NCI-H2029 (cell line): Measurements from ENCODE around the gene MAF.

Experiments
- DNase-seq: peaks from one replicate; lab custom pipeline; 2025; lab: John Stamatoyannopoulos, UW

MAF gene

GRCh38 chr16:79600638-79601091, at the start of gene MAF:
Gene MAF, minus strand, starts transcription at chr16:79600737. Its CDS starts 835 bp downstream, at chr16:79599902.
- DNase-seq = peak; percentile 53

- no peak for DNase-seq
Measured at GRCh38 chr16:79648826-79649225, 48.3 kb upstream of the MAF start.

GRCh38 chr16:79647586-79647985, 47.0 kb upstream of the MAF start:
- DNase-seq = no peak

- DNase-seq = no peak
Measured at GRCh38 chr16:79645701-79646100, 45.2 kb upstream of the MAF start.

GRCh38 chr16:79644971-79645667, 44.6 kb upstream of the MAF start:
- no peak for DNase-seq

GRCh38 chr16:79642652-79643051, 42.1 kb upstream of the MAF start:
- DNase-seq = no peak

GRCh38 chr16:79640513-79641360, 40.2 kb upstream of the MAF start:
- no peak for DNase-seq

- DNase-seq = no peak
Measured at GRCh38 chr16:79639576-79640311, 39.2 kb upstream of the MAF start.

- no peak for DNase-seq
Measured at GRCh38 chr16:79638386-79638785, 37.8 kb upstream of the MAF start.

GRCh38 chr16:79635488-79635887, 35.0 kb upstream of the MAF start:
- no peak for DNase-seq

- DNase-seq = no peak
Measured at GRCh38 chr16:79634298-79634697, 33.8 kb upstream of the MAF start.

GRCh38 chr16:79632289-79632688, 31.8 kb upstream of the MAF start:
- DNase-seq = no peak

GRCh38 chr16:79628988-79629387, 28.5 kb upstream of the MAF start:
- no peak for DNase-seq

- DNase-seq = no peak
Measured at GRCh38 chr16:79628501-79628975, 28.0 kb upstream of the MAF start.

- no peak for DNase-seq
Measured at GRCh38 chr16:79627092-79627491, 26.6 kb upstream of the MAF start.

- DNase-seq = no peak
Measured at GRCh38 chr16:79625738-79626137, 25.2 kb upstream of the MAF start.

GRCh38 chr16:79623824-79624223, 23.3 kb upstream of the MAF start:
- no peak for DNase-seq

- DNase-seq = no peak
Measured at GRCh38 chr16:79623062-79623461, 22.5 kb upstream of the MAF start.

GRCh38 chr16:79621027-79621426, 20.5 kb upstream of the MAF start:
- DNase-seq = no peak

GRCh38 chr16:79618692-79619050, 18.1 kb upstream of the MAF start:
- DNase-seq = no peak

- DNase-seq = no peak
Measured at GRCh38 chr16:79618041-79618691, 17.6 kb upstream of the MAF start.

GRCh38 chr16:79613009-79613408, 12.5 kb upstream of the MAF start:
- no peak for DNase-seq
